Right lobe of liver (tissue), 6 donors: ENCODE measurements around the gene ERI2. TPM values are rescaled to one million over a fixed set of nuclear protein-coding genes. Genes with fewer than 3 reads are reported as not detected.
"Not testable (repeated sequence)": the region's sequence is repeated elsewhere in the genome, so short reads cannot be mapped to it uniquely, and the experiment has no call there.

Experiments used
- ATAC-seq, 4 donors: fragments of 200-7000 bp; cut with Tn5 transposase; one replicate each; pipeline ENCODE4 v1.9.1; 2020; ENCODE audit warnings: mild to moderate bottlenecking in 4 of 4, moderate library complexity in 4 of 4
- DNase-seq, 3 donors: peaks; one replicate each; pipeline ENCODE4 v3.0.0-alpha.2; 2020
- H3K27ac ChIP-seq, 3 donors: fragments of 200-600 bp; one replicate each; pipeline ENCODE4 v1.8.0; 2022
- H3K27me3 ChIP-seq, 2 donors: fragments of 200-600 bp; one replicate each; pipeline ENCODE4 v1.8.0; 2022
- H3K36me3 ChIP-seq, 4 donors: fragments of 200-600 bp; sonication (generic) in 1 of 4; one replicate each; pipeline versions ENCODE4 v1.5.1 to v1.8.0; 2017 to 2022; ENCODE audit warnings: control low read depth in 1 of 4
- H3K4me1 ChIP-seq, 4 donors: fragments of 200-600 bp; sonication (generic) in 1 of 4; one replicate each; pipeline versions ENCODE4 v1.5.1 to v1.8.0; 2017 to 2022; ENCODE audit warnings: control low read depth in 1 of 4
- H3K4me3 ChIP-seq, 3 donors: fragments of 200-600 bp; one replicate each; pipeline ENCODE4 v1.8.0; 2022
- H3K9me3 ChIP-seq, 4 donors: fragments of 200-600 bp; sonication (generic) in 1 of 4; one replicate each; pipeline versions ENCODE4 v1.5.1 to v1.8.0; 2017 to 2022; ENCODE audit warnings: control low read depth in 1 of 4
- POLR2A ChIP-seq: fragments of 450-650 bp; IDR thresholded peaks from one replicate; pipeline ENCODE4 v1.6.1; 2017; ENCODE audit warnings: antibody characterized with exemption, mild to moderate bottlenecking
- WGBS: methylation state at CpG from one replicate; pipeline ENCODE4 v1.1.6; 2018; ENCODE audit warnings: low coverage, low lambda C conversion rate; ENCODE audit not compliant: insufficient coverage; ENCODE audit errors: missing lambda C conversion rate; 5-methylcytosine and 5-hydroxymethylcytosine counted together
- intact Hi-C, 2 donors: fragments of 100-400 bp; cut with DNase I; formaldehyde crosslinking; loops; one replicate each; pipeline versions ENCODE4 v1.11.2 to v1.14.1; 2022
- total RNA-seq, 6 experiments: library from RNA; depleted of rRNA in 2 of 6; stranded (reverse); fragments of >200 nt in 2 of 6; fragmentation: NEBNext Ultra II Directional in 3 of 6; extraction: Animal tissue kit (Norgen Biotek cat#: 25700) in 3 of 6; gene quantifications; one replicate each; pipeline versions ENCODE4 v1.1.0 to v1.2.4, GENCODE V29; 2016 to 2023
- TF ChIP-seq, protein P1 (sequence below), 4 donors: fragments of 200-600 bp in 3 of 4; fragments of 450-650 bp in 1 of 4; IDR thresholded peaks; one replicate each; pipeline versions ENCODE4 v1.5.1 to v1.8.0; 2016 to 2022; ENCODE audit warnings: antibody characterized with exemption in 4 of 4, mild to moderate bottlenecking in 2 of 4
- donor health status: DM: no; HTN: yes; CAD: no.
- donor health status: DM: no; HTN: no; CAD: no.
- donor health status: DM: no; HTN: no; CAD: no.
- donor health status: DM: no; HTN: yes; CAD: no.
- donor health status: DM: no; HTN: yes; CAD: no.

The ERI2 gene
- total RNA-seq, 6 experiments from 2014 or later = 9.8 to 15.9 (median 14.8) TPM

DNA sequence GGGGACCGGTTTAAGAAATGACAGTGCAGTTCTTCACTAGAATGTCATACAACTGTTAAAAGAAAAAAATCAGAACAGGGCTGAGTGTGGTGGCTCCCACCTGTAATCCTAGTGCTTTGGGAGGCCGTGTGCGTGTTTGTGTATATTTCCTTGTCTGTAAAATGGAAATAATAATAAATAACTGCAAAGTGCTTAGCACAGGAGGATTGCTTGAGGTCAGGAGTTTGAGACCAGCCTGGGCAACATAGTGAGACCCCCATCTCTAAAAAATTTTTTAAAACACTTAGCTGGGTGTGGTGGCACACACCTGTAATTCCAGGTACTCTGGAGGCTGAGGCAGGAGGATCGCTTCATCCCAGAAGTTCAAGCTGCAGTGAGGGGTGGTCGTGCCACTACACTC, 40.0 kb downstream of the ERI2 start:
- intact Hi-C loops = no loop called here
- DNase-seq (no peak), ATAC-seq (no peak)
- Histone ChIP-seq H3K9me3 (no peaks in the 10 kb centered on the region), H3K4me3 (no peak overlapping the region), H3K27me3 (no peaks in the 10 kb centered on the region), H3K27ac (peak overlapping the region in 1 of 3 donors; percentile 59), H3K36me3 (peaks cover 0 to 5% (median 0%) of the 10 kb centered on the region in 4 donors), H3K4me1 (peaks cover 0 to 21% (median 5%) of the 10 kb centered on the region in 4 donors)
- TF ChIP-seq, protein P1, sequence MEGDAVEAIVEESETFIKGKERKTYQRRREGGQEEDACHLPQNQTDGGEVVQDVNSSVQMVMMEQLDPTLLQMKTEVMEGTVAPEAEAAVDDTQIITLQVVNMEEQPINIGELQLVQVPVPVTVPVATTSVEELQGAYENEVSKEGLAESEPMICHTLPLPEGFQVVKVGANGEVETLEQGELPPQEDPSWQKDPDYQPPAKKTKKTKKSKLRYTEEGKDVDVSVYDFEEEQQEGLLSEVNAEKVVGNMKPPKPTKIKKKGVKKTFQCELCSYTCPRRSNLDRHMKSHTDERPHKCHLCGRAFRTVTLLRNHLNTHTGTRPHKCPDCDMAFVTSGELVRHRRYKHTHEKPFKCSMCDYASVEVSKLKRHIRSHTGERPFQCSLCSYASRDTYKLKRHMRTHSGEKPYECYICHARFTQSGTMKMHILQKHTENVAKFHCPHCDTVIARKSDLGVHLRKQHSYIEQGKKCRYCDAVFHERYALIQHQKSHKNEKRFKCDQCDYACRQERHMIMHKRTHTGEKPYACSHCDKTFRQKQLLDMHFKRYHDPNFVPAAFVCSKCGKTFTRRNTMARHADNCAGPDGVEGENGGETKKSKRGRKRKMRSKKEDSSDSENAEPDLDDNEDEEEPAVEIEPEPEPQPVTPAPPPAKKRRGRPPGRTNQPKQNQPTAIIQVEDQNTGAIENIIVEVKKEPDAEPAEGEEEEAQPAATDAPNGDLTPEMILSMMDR (IDR thresholded peaks at IDR 0.05) = no peak
- TF ChIP-seq POLR2A = no peak
- WGBS = 90% methylated on average over 4 of the region's 5 CpGs

GRCh38 chr16:20765732-20766131, 40.5 kb downstream of the ERI2 start:
- whole genome bisulfite sequencing = 79% methylated on average over 2 of the region's 2 CpGs
- intact Hi-C loops = no loop called here
- Histone ChIP-seq H3K4me1 (peaks cover 0 to 21% (median 5%) of the 10 kb centered on the region in 4 donors), H3K9me3 (no peaks in the 10 kb centered on the region), H3K36me3 (peaks cover 0 to 2% (median 0%) of the 10 kb centered on the region in 4 donors), H3K4me3 (no peak overlapping the region), H3K27me3 (no peaks in the 10 kb centered on the region), H3K27ac (no peak overlapping the region)
- DNase-seq (no peak), ATAC-seq (no peak)
- no peak for TF ChIP-seq POLR2A
- TF ChIP-seq, protein P1 (IDR thresholded peaks at IDR 0.05) = no peak

DNA sequence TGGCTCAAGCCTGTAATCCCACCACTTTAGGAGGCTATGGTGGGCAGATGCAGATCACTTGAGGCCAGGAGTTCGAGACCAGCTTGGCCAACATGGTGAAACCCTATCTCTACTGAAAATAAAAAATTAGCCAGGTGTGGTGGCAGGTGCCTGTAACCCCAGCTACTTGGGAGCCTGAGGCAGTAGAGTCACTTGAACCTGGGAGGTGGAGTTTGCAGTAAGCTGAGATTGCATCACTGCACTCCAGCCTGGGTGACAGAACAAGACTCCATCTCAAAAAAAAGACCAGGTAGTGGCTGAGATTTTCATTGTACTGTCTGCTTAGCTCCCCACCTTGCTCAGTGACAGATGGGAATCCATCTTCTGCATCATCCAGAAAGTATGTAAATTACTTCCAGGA, 41.8 kb downstream of the ERI2 start:
- Histone ChIP-seq H3K27ac (peak overlapping the region in 2 of 3 donors; percentile 67 to 73), H3K4me1 (peaks cover 0 to 21% (median 5%) of the 10 kb centered on the region in 4 donors), H3K4me3 (peak overlapping the region; percentile 46 to 52 (median 47))
- H3K9me3 ChIP-seq, H3K27me3 ChIP-seq, H3K36me3 ChIP-seq, intact Hi-C loops, DNase-seq: not testable (repeated sequence)
- 43% methylated on average over 1 of the region's 1 CpG for WGBS
- ATAC-seq = peak in 1 of 4 donors; percentile 32

- Histone ChIP-seq H3K36me3 (no peaks in the 10 kb centered on the region), H3K27ac (peak within 1 kb of the TSS; percentile 24 to 73 (median 67)), H3K4me3 (peak within 1 kb of the TSS; percentile 46 to 52 (median 47)), H3K4me1 (peaks cover 0 to 21% (median 5%) of the 10 kb centered on the region in 4 donors), H3K9me3 (no peaks in the 10 kb centered on the region), H3K27me3 (no peaks in the 10 kb centered on the region)
- ATAC-seq (peak; percentile 90 to 96 (median 94)), DNase-seq (peak in 2 of 3 donors; percentile 62 to 86)
- TF ChIP-seq, protein P1 (IDR thresholded peaks at IDR 0.05) = no peak
- no peak for TF ChIP-seq POLR2A
- WGBS = 7% methylated on average over 10 of the region's 10 CpGs
- intact Hi-C loops = no loop called here
Measured at GRCh38 chr16:20763461-20764232, 42.6 kb downstream of the ERI2 start, which contains the start of gene ACSM3. Gene ACSM3, plus strand, starts transcription at chr16:20764014. Its CDS starts 6,021 bp downstream, at chr16:20770035.
